Brain microvascular endothelial cell (primary cell): ENCODE measurements around the gene ZNF142.

Experiments
- DNase-seq: peaks from one replicate; pipeline ENCODE4 v3.0.0-alpha.2; 2020
- H3K27ac ChIP-seq: fragments of 250-450 bp; sonication (Bioruptor Pico); 2 replicates; pipeline ENCODE4 v1.5.1; 2020; ENCODE audit warnings: mild to moderate bottlenecking, moderate library complexity
- H3K27me3 ChIP-seq: fragments of 250-450 bp; sonication (Bioruptor Pico); replicated peaks from 2 replicates; pipeline ENCODE4 v1.5.1; 2020; ENCODE audit warnings: mild to moderate bottlenecking
- H3K36me3 ChIP-seq: fragments of 250-450 bp; sonication (Bioruptor Pico); replicated peaks from 2 replicates; pipeline ENCODE4 v1.5.1; 2020; ENCODE audit warnings: mild to moderate bottlenecking
- H3K4me3 ChIP-seq: 2 replicates; pipeline ENCODE4 v1.5.1; 2011; ENCODE audit warnings: low read depth, mild to moderate bottlenecking, control low read depth, low read length, moderate library complexity
- in situ Hi-C: cut with HindIII; loops from 2 replicates; pipeline ENCODE4 v1.10.0; 2017; ENCODE audit warnings: low sequenced_read_pairs, low pct_ligation_motif_present
- TF ChIP-seq, protein P1 (sequence below): IDR thresholded peaks from 2 replicates; pipeline ENCODE4 v1.5.1; 2011; ENCODE audit warnings: low read depth, mild to moderate bottlenecking, moderate library complexity, low read length, control low read depth, inconsistent platforms; ENCODE audit errors: missing control alignments

The ZNF142 gene

DNA sequence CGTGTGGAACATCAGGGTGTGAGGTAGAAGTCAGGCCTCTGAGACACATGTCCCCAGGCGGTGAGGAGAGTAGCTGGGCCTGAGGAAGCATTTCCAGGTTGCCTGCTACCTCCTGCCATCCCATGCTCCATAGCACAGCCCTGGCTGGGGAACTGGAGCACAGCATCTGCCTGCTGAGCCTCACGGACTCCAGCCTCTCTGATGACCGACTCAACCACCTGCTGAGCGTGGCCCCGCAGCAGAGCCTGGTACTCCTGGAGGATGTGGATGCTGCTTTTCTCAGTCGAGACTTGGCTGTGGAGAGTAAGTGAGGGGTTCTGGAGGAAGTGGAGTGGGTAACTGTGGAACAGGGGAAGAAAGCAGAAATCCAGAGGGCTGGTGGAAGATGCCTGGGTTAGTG is 3.0 kb upstream of the ZNF142 start:
- peaks cover 58% of the 10 kb centered on the region for H3K36me3 ChIP-seq
- in situ Hi-C loops: no loop called here
- TF ChIP-seq, protein P1, sequence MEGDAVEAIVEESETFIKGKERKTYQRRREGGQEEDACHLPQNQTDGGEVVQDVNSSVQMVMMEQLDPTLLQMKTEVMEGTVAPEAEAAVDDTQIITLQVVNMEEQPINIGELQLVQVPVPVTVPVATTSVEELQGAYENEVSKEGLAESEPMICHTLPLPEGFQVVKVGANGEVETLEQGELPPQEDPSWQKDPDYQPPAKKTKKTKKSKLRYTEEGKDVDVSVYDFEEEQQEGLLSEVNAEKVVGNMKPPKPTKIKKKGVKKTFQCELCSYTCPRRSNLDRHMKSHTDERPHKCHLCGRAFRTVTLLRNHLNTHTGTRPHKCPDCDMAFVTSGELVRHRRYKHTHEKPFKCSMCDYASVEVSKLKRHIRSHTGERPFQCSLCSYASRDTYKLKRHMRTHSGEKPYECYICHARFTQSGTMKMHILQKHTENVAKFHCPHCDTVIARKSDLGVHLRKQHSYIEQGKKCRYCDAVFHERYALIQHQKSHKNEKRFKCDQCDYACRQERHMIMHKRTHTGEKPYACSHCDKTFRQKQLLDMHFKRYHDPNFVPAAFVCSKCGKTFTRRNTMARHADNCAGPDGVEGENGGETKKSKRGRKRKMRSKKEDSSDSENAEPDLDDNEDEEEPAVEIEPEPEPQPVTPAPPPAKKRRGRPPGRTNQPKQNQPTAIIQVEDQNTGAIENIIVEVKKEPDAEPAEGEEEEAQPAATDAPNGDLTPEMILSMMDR: no peak
- no peak overlapping the region for H3K27ac ChIP-seq
- no peak for DNase-seq
- no peak overlapping the region for H3K4me3 ChIP-seq
- H3K27me3 ChIP-seq: no peaks in the 10 kb centered on the region

DNA sequence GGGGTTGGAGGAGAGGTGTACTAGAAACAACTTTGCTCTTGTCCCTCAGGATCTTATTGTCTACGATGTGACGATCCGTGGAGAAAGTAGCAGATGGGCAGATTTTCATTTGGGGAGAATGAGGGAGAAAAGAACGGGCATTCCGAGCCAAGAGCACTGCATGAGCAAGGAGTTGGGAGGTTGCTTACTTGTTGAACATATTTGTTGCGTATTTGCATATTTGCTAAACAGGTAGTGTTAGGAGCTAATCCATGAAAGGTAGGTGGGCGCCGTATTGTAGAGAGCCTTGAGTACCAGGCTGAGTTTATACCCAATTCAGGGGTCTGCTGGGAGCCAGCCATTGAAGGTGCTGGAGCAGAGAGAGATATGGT is 550 bp upstream of the ZNF142 start:
- peak overlapping the region; percentile 94 for H3K4me3 ChIP-seq
- H3K36me3 ChIP-seq: peaks cover 52% of the 10 kb centered on the region
- no peak overlapping the region for H3K27ac ChIP-seq
- in situ Hi-C loops: no loop called here
- TF ChIP-seq, protein P1: no peak
- no peak for DNase-seq
- H3K27me3 ChIP-seq: no peaks in the 10 kb centered on the region

DNA sequence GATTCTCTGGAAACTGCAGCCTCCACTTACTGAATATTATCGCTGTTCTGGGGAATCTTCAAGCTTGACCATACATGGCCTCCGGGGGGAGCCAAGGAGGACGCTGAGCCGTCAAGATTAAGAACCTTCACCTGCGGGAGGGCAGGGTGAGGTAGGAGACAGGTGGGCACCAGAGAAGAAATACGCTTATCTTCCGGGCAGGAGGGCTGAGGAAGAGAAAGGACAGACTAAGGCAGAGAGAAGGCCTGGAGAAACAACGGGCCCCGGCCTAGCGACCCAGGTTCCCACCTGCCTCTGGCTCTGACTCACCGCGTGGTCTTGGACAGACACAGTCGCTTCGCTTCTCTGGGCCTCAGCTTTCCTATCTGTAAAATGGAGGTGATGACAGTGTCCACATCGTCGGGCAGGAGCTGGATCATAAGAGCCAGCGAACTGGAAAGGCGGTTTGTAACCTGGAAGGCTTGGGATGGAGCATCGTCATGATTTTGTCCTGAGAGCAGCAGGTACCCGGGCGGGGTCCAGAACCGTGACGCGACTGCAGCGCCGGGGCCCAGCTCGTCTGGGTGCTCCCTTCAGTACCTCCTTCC is 659 bp downstream of the ZNF142 start:
- Histone ChIP-seq H3K36me3 (peaks cover 45% of the 10 kb centered on the region), H3K27me3 (no peaks in the 10 kb centered on the region), H3K27ac (peak overlapping the region; percentile 43), H3K4me3 (peak overlapping the region; percentile 94)
- DNase-seq: peak; percentile 35
- TF ChIP-seq, protein P1: peak; percentile 74
- in situ Hi-C loops: no loop called here

GRCh38 chr2:218655751-218656150 is 3.7 kb downstream of the ZNF142 start:
- peaks cover 37% of the 10 kb centered on the region for H3K36me3 ChIP-seq
- DNase-seq: no peak

GRCh38 chr2:218648787-218649100 is 10.7 kb downstream of the ZNF142 start:
- no peaks in the 10 kb centered on the region for H3K27me3 ChIP-seq
- no peak overlapping the region for H3K27ac ChIP-seq
- in situ Hi-C loops: no loop called here
- H3K4me3 ChIP-seq: no peak overlapping the region
- no peak for DNase-seq
- TF ChIP-seq, protein P1: no peak
- peaks cover 79% of the 10 kb centered on the region for H3K36me3 ChIP-seq

More at GRCh38 chr2:218655751-218656150, 3.7 kb downstream of the ZNF142 start:
- no peaks in the 10 kb centered on the region for H3K27me3 ChIP-seq
- TF ChIP-seq, protein P1: no peak
- in situ Hi-C loops: no loop called here
- no peak overlapping the region for H3K4me3 ChIP-seq
- H3K27ac ChIP-seq: no peak overlapping the region
